ENCODE results near the gene USP7.

The USP7 gene

GRCh38 chr16:8861563-8862308 lies 102.0 kb downstream of the USP7 start:
- H3K36me3 ChIP-seq (ENCODE audit: control insufficient read depth, insufficient read depth, low read length), result peaks cover 11% of the 10 kb centered on the region

GRCh38 chr16:8859913-8860881 lies 103.5 kb downstream of the USP7 start:
- no peak for DNase-seq (ENCODE audit: extremely low read depth, insufficient read length)
- H3K4me3 ChIP-seq (replicated peaks; ENCODE audit: low read depth, low read length), result no peak overlapping the region
- peaks cover 17% of the 10 kb centered on the region for H3K36me3 ChIP-seq (ENCODE audit: control insufficient read depth, insufficient read depth, low read length)
- no peaks in the 10 kb centered on the region for H3K27me3 ChIP-seq (replicated peaks; ENCODE audit: control insufficient read depth, insufficient read depth, low read length)
- no peak for TF ChIP-seq CTCF (IDR thresholded peaks at IDR 0.05; ENCODE audit: insufficient read depth, low read length, poor library complexity, severe bottlenecking)

More at GRCh38 chr16:8861563-8862308, 102.0 kb downstream of the USP7 start:
- Histone ChIP-seq H3K4me3 (replicated peaks; ENCODE audit: low read depth, low read length) (no peak overlapping the region), H3K27me3 (replicated peaks; ENCODE audit: control insufficient read depth, insufficient read depth, low read length) (no peaks in the 10 kb centered on the region)
- DNase-seq (ENCODE audit: extremely low read depth, insufficient read length), result no peak
- no peak for TF ChIP-seq CTCF (IDR thresholded peaks at IDR 0.05; ENCODE audit: insufficient read depth, low read length, poor library complexity, severe bottlenecking)

GRCh38 chr16:8858994-8859912 lies 104.5 kb downstream of the USP7 start:
- Histone ChIP-seq H3K27me3 (replicated peaks; ENCODE audit: control insufficient read depth, insufficient read depth, low read length) (no peaks in the 10 kb centered on the region), H3K4me3 (replicated peaks; ENCODE audit: low read depth, low read length) (no peak overlapping the region), H3K36me3 (ENCODE audit: control insufficient read depth, insufficient read depth, low read length) (peaks cover 21% of the 10 kb centered on the region)
- no peak for TF ChIP-seq CTCF (IDR thresholded peaks at IDR 0.05; ENCODE audit: insufficient read depth, low read length, poor library complexity, severe bottlenecking)
- no peak for DNase-seq (ENCODE audit: extremely low read depth, insufficient read length)

- DNase-seq (ENCODE audit: extremely low read depth, insufficient read length), result no peak
- Histone ChIP-seq H3K4me3 (replicated peaks; ENCODE audit: low read depth, low read length) (no peak overlapping the region), H3K36me3 (ENCODE audit: control insufficient read depth, insufficient read depth, low read length) (peaks cover 30% of the 10 kb centered on the region), H3K27me3 (replicated peaks; ENCODE audit: control insufficient read depth, insufficient read depth, low read length) (no peaks in the 10 kb centered on the region)
- no peak for TF ChIP-seq CTCF (IDR thresholded peaks at IDR 0.05; ENCODE audit: insufficient read depth, low read length, poor library complexity, severe bottlenecking)
Measured at GRCh38 chr16:8855972-8856371, 107.7 kb downstream of the USP7 start.

DNA sequence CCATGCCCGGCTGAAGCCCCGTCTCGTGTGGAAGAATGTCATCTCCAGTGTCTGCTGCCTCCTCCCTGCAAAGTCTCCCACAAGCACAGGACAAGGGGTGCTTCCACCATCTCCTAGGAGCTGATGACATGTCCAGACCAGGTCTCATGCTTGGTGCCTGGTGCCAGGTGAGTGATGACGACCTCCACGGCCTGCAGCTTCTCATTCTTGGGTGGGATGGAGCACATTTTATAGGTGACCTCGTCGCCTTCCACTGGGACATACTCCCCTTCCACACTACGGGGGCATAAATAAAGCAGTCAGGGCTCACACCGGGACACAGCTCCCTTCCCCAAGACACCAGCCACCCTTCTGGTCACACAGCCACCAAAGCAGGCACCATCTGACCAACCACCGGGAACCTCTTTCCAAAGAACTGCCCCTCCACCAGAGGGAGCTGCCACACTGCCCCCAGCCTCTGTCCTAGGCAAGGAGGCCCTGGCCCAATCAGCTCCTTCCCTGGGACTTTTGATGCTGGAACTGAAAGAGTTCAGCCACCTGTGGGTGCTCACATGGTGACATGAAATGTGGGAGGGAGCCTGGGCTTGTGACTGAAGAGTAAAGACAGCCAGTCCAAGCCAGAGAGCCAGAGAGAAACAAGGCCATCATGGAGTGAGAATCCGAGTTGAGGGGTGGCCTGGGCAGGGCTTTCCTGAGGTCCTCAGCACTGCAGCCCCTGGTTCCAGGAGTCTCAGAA lies 108.5 kb downstream of the USP7 start:
- no peak for DNase-seq (ENCODE audit: extremely low read depth, insufficient read length)
- H3K4me3 ChIP-seq (replicated peaks; ENCODE audit: low read depth, low read length), result no peak overlapping the region
- peaks cover 35% of the 10 kb centered on the region for H3K36me3 ChIP-seq (ENCODE audit: control insufficient read depth, insufficient read depth, low read length)
- H3K27me3 ChIP-seq (replicated peaks; ENCODE audit: control insufficient read depth, insufficient read depth, low read length), result no peaks in the 10 kb centered on the region
- peak; percentile 18 for TF ChIP-seq CTCF (IDR thresholded peaks at IDR 0.05; ENCODE audit: insufficient read depth, low read length, poor library complexity, severe bottlenecking)
